Central memory CD8-positive, alpha-beta T cell (primary cell): ENCODE measurements around the gene FAM187B.

Source experiments
- ATAC-seq: fragments of 150-1000 bp; cut with Tn5 transposase; replicated peaks from 2 replicates; pipeline ENCODE4 v1.10.0; 2022; ENCODE audit warnings: mild to moderate bottlenecking, moderate FRiP score, moderate number of reproducible peaks; ENCODE audit not compliant: poor library complexity, severe bottlenecking; ENCODE audit errors: extremely low read depth
- DNase-seq, 2 donors: peaks; one replicate each; pipeline ENCODE4 v3.0.0; 2021; ENCODE audit warnings: low spot score in 2 of 2
- H3K27ac Mint-ChIP-seq: one replicate; pipeline ENCODE4 v1.8.0; 2022; ENCODE audit warnings: low read depth, mild to moderate bottlenecking, moderate library complexity, mixed read lengths
- H3K27me3 Mint-ChIP-seq: one replicate; pipeline ENCODE4 v1.8.0; 2022; ENCODE audit warnings: mixed read lengths
- H3K36me3 Mint-ChIP-seq: one replicate; pipeline ENCODE4 v1.8.0; 2022; ENCODE audit warnings: mild to moderate bottlenecking, moderate library complexity, mixed read lengths; ENCODE audit not compliant: insufficient read depth
- H3K4me1 Mint-ChIP-seq: one replicate; pipeline ENCODE4 v1.8.0; 2022; ENCODE audit warnings: mixed read lengths
- H3K4me3 Mint-ChIP-seq: one replicate; pipeline ENCODE4 v1.8.0; 2022; ENCODE audit warnings: mild to moderate bottlenecking, moderate library complexity, mixed read lengths
- H3K9me3 Mint-ChIP-seq: one replicate; pipeline ENCODE4 v1.8.0; 2022; ENCODE audit warnings: mixed read lengths

Gene FAM187B

GRCh38 chr19:35228177-35228930 is at the start of gene FAM187B:
FAM187B (minus strand) TSS chr19:35228739; CDS start chr19:35228680, 59 bp downstream.
- H3K27me3 Mint-ChIP-seq = peaks cover 9% of the 10 kb centered on the region
- H3K9me3 Mint-ChIP-seq = no peaks in the 10 kb centered on the region
- H3K4me3 Mint-ChIP-seq = no peak within 1 kb of the TSS
- no peak for DNase-seq
- ATAC-seq = no peak
- H3K36me3 Mint-ChIP-seq = peaks cover 2% of the 10 kb centered on the region
- no peak within 1 kb of the TSS for H3K27ac Mint-ChIP-seq
- H3K4me1 Mint-ChIP-seq = no peaks in the 10 kb centered on the region

GRCh38 chr19:35276706-35277281 is 48.3 kb upstream of the FAM187B start:
- H3K4me3 Mint-ChIP-seq = no peak overlapping the region
- no peaks in the 10 kb centered on the region for H3K27me3 Mint-ChIP-seq
- H3K4me1 Mint-ChIP-seq = peaks cover 31% of the 10 kb centered on the region
- DNase-seq (no peak), ATAC-seq (no peak)
- H3K9me3 Mint-ChIP-seq = no peaks in the 10 kb centered on the region
- H3K27ac Mint-ChIP-seq = peak overlapping the region; percentile 47
- peaks cover 39% of the 10 kb centered on the region for H3K36me3 Mint-ChIP-seq

GRCh38 chr19:35274323-35274722 is 45.8 kb upstream of the FAM187B start:
- H3K4me3 Mint-ChIP-seq = no peak overlapping the region
- peak overlapping the region; percentile 32 for H3K27ac Mint-ChIP-seq
- no peaks in the 10 kb centered on the region for H3K9me3 Mint-ChIP-seq
- H3K27me3 Mint-ChIP-seq = no peaks in the 10 kb centered on the region
- DNase-seq (no peak), ATAC-seq (no peak)
- H3K36me3 Mint-ChIP-seq = peaks cover 58% of the 10 kb centered on the region
- peaks cover 38% of the 10 kb centered on the region for H3K4me1 Mint-ChIP-seq

GRCh38 chr19:35273686-35274259 is 45.2 kb upstream of the FAM187B start:
- no peaks in the 10 kb centered on the region for H3K9me3 Mint-ChIP-seq
- peaks cover 38% of the 10 kb centered on the region for H3K4me1 Mint-ChIP-seq
- H3K27me3 Mint-ChIP-seq = no peaks in the 10 kb centered on the region
- peaks cover 58% of the 10 kb centered on the region for H3K36me3 Mint-ChIP-seq
- ATAC-seq (no peak), DNase-seq (no peak)
- peak overlapping the region; percentile 23 for H3K27ac Mint-ChIP-seq
- H3K4me3 Mint-ChIP-seq = no peak overlapping the region

- peaks cover 38% of the 10 kb centered on the region for H3K4me1 Mint-ChIP-seq
- peaks cover 60% of the 10 kb centered on the region for H3K36me3 Mint-ChIP-seq
- no peaks in the 10 kb centered on the region for H3K27me3 Mint-ChIP-seq
- DNase-seq (no peak), ATAC-seq (no peak)
- H3K9me3 Mint-ChIP-seq = no peaks in the 10 kb centered on the region
- H3K4me3 Mint-ChIP-seq = no peak overlapping the region
- H3K27ac Mint-ChIP-seq = no peak overlapping the region
Observed at GRCh38 chr19:35272954-35273649, 44.6 kb upstream of the FAM187B start.

- H3K4me3 Mint-ChIP-seq = no peak overlapping the region
- H3K36me3 Mint-ChIP-seq = peaks cover 63% of the 10 kb centered on the region
- peak overlapping the region; percentile 74 for H3K27ac Mint-ChIP-seq
- DNase-seq (no peak), ATAC-seq (no peak)
- peaks cover 38% of the 10 kb centered on the region for H3K4me1 Mint-ChIP-seq
- H3K9me3 Mint-ChIP-seq = no peaks in the 10 kb centered on the region
- H3K27me3 Mint-ChIP-seq = no peaks in the 10 kb centered on the region
Observed at GRCh38 chr19:35272122-35272719, 43.7 kb upstream of the FAM187B start.

GRCh38 chr19:35271546-35271945 is 43.0 kb upstream of the FAM187B start:
- Mint-ChIP-seq H3K36me3 (peaks cover 59% of the 10 kb centered on the region), H3K4me3 (no peak overlapping the region), H3K27ac (peak overlapping the region; percentile 74), H3K9me3 (no peaks in the 10 kb centered on the region), H3K27me3 (no peaks in the 10 kb centered on the region), H3K4me1 (peaks cover 35% of the 10 kb centered on the region)
- ATAC-seq (no peak), DNase-seq (no peak)

- peak overlapping the region; percentile 89 for H3K4me3 Mint-ChIP-seq
- peak overlapping the region; percentile 67 for H3K27ac Mint-ChIP-seq
- H3K27me3 Mint-ChIP-seq = no peaks in the 10 kb centered on the region
- ATAC-seq = no peak
- H3K4me1 Mint-ChIP-seq = peaks cover 44% of the 10 kb centered on the region
- DNase-seq = no peak
- peaks cover 61% of the 10 kb centered on the region for H3K36me3 Mint-ChIP-seq
- H3K9me3 Mint-ChIP-seq = no peaks in the 10 kb centered on the region
Observed at GRCh38 chr19:35270381-35270811, 41.9 kb upstream of the FAM187B start.

GRCh38 chr19:35269438-35270117 is 41.0 kb upstream of the FAM187B start:
- Mint-ChIP-seq H3K27ac (peak overlapping the region; percentile 67), H3K4me3 (peak overlapping the region; percentile 89), H3K9me3 (no peaks in the 10 kb centered on the region), H3K4me1 (peaks cover 41% of the 10 kb centered on the region), H3K36me3 (peaks cover 55% of the 10 kb centered on the region), H3K27me3 (no peaks in the 10 kb centered on the region)
- DNase-seq (peak; percentile 54 to 60), ATAC-seq (peak; percentile 50)

- DNase-seq (peak in 1 of 2 donors; percentile 30), ATAC-seq (peak; percentile 31)
- Mint-ChIP-seq H3K27me3 (no peaks in the 10 kb centered on the region), H3K9me3 (no peaks in the 10 kb centered on the region), H3K27ac (peak within 1 kb of the TSS; percentile 94), H3K4me3 (peak within 1 kb of the TSS; percentile 89), H3K4me1 (peaks cover 41% of the 10 kb centered on the region), H3K36me3 (peaks cover 48% of the 10 kb centered on the region)
Observed at GRCh38 chr19:35268536-35269437, 40.2 kb upstream of the FAM187B start, which contains the start of gene USF2. USF2 (plus strand) TSS chr19:35268962; CDS start chr19:35269102, 140 bp downstream.
